B cell (primary cell): ENCODE results near the gene OR6K2.

ENCODE experiments used
- EZH2 ChIP-seq: IDR thresholded peaks from 2 replicates; pipeline ENCODE4 v1.6.1; 2012; ENCODE audit warnings: borderline replicate concordance, low read depth, mild to moderate bottlenecking, moderate library complexity, low read length; ENCODE audit not compliant: insufficient read depth, poor library complexity, severe bottlenecking
- TF ChIP-seq, protein P1 (sequence below): fragments of 200-600 bp; IDR thresholded peaks from one replicate; pipeline ENCODE4 v1.8.0; 2022; ENCODE audit warnings: antibody characterized with exemption, mild to moderate bottlenecking

- TF ChIP-seq EZH2 = no peak
- TF ChIP-seq, protein P1, sequence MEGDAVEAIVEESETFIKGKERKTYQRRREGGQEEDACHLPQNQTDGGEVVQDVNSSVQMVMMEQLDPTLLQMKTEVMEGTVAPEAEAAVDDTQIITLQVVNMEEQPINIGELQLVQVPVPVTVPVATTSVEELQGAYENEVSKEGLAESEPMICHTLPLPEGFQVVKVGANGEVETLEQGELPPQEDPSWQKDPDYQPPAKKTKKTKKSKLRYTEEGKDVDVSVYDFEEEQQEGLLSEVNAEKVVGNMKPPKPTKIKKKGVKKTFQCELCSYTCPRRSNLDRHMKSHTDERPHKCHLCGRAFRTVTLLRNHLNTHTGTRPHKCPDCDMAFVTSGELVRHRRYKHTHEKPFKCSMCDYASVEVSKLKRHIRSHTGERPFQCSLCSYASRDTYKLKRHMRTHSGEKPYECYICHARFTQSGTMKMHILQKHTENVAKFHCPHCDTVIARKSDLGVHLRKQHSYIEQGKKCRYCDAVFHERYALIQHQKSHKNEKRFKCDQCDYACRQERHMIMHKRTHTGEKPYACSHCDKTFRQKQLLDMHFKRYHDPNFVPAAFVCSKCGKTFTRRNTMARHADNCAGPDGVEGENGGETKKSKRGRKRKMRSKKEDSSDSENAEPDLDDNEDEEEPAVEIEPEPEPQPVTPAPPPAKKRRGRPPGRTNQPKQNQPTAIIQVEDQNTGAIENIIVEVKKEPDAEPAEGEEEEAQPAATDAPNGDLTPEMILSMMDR = no peak
Measured at GRCh38 chr1:158714754-158715153, 14.3 kb upstream of the OR6K2 start.
